ENCODE measurements around the gene RYR3.
"Not testable (repeated sequence)": the region's sequence is repeated elsewhere in the genome, so short reads cannot be mapped to it uniquely, and the experiment has no call there.

RYR3 gene

DNA sequence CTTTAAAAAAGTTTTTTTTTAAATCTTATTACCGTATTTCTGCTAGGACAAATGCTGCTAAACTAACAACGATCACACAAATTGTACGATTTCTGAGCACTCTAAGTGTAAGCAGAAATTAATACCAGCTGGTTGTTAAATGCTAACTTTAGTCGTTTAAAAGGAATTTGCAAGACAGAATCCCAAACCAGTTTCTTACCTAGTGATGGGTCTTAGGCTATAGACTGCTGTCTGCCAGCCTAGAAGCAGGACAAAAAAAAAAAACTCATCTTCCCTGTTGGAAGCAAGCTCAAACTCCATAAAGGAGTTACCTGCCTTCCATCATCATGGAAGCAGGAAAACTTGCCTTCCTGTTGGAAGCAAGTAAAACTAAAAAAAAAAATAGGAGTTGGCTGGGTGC is 287.6 kb downstream of the RYR3 start:
- not testable (repeated sequence) for DNase-seq

DNA sequence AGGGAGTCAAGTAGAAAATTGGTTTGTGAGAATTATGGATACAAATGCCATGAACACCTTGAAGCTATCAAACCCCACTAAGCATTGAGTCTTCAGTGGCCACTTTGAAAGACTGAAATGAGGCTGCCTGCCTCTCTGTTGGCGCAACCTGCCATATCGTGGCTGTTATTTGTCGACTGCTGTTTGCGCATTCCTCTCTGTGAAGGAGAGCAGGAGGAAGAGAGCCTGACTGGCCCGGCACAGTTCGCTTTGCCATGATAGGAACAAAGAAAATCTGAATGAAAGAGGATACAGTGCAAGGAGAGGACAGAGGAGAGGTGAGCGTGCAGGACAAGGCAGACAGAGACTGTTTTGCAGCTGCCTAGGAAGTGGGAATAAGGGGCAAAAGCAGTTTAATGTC is 289.4 kb downstream of the RYR3 start:
- no peak for DNase-seq

DNA sequence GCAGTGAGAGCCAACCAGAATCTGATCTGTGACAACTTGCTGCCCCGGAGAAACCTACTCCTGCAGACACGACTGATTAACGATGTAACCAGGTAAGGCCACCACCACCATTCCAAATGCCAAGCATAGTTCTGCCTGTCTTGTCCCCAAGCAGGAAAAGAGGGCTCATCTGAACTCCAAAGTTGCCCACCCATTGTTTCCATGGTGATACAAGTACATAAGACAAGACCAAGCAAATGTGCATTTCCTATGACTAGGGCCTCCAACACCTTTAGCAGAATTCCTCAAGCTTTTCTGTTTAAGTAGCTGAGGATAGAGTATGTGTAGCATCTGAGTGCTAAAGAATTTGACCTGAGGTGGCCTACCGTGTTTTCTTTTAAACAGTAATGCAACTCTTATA is 290.7 kb downstream of the RYR3 start:
- no peak for DNase-seq

DNA sequence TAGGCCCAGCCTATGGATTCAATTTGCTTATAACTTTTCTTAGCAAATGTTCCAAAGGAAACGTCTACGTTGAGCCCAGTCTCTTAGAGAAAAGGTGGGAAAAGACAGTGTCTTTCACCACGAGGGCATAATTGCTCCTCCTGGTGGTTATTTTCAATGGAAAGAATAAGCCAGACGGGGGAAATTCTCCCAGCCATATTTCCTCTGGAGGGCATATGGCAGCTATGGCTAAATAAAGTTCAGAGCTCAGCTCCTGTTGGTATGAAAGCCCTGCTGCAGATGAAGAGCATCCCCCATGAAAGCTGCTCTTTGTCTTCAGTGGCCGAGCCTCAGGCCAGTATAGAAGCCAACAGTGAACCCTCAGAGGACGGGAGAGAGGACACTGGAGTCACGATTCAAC is 297.9 kb downstream of the RYR3 start:
- no peak for DNase-seq

DNA sequence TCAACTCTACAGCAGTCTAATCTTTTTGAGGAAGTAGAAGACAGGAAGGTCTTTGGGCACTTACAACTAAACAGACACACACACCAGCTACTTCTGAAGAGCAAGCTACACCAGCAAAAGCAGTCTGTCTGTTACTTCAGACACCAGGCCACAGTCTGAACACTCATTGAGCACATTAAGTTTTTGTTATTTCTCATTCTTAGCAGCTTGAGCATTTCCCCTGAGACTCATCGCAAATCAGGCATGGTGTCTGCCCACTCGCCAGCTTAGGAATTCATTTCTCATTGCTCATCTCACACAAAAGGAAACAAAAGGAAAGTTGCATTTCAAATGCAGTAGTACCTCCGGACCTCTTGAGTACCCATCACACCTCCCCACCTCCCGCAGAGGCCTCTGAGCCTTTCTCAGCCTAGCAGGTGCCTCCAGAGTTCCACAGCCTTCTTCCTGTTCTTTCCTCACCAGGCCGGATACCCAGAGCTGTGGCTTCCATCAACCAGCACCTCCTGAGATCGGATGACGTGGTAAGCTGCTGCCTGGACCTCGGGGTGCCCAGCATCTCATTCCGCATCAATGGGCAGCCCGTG is 302.0 kb downstream of the RYR3 start:
- no peak for DNase-seq

DNA sequence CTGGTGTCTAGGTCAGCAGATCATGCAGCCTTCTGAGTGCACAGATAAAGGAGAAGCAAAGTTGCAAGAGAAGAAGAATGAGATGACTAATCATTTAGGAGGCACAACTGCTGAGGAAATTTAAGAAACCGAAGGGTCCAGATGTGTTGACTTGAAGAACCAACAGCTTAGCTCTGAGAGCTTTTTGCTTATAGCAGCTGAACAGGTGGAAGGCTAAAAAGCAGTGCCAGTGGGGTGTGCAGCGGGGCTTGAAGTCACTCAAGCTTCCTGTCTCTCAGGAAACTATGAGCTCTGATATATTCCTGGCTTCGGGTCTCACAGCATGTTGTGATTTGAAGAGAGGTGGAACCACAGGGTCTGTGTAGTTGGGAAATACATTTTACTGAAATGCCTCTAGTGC is 305.7 kb downstream of the RYR3 start:
- no peak for DNase-seq

DNA sequence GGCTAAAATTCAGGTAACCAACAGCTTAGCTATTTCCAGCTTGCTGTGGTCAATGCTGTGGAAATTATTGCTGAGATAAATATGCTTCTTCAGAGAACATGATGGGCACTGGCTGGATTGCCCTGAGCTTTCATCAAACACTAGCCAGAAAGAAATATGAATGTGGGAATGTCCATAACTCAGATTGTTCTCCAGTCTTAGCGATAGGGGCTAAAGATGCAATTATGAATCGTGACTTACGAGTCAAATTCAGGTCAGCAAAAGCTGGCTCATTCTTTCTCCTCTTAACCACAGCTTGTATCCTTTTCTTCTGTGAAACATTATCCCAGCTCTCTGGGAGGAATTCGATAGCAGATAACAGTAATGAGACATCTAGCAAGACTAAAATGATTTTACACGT is 307.6 kb downstream of the RYR3 start:
- DNase-seq: no peak

DNA sequence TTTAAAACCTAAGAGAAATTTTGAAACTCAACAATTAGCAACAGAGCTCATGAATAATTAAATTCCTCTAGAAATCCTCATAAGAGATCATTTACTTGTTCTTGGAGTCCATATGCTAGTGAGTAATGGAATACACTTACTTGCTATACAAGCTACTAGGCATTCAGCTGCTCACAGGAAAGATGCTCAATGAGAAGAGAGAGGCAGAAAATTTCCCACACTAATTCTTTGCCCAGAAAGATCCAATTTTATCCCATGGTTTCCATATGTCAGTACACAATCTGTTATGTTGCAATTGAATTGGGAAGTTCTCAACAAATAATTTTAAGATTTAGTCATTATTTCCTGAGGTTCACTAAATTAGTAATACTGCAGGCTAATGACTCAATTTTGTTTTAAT is 310.4 kb downstream of the RYR3 start:
- DNase-seq: no peak

DNA sequence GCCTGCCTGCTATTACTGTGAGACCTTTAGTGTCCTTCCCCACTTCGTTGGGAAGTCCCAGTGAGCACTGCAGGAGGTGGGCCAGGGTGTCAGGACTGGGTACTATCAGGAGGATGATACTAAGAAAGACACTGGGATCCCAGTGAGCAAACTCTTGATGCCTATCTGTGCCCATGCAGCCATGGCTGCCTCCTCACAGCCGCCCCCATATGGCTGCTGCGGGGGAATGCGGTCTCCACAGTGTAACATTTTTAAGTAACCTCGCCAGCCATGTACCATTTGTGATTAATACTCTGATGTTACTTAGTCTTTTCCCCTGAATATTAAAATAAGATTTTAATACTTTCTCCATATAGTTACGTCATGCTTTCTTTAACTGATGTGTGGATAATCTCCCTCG is 312.2 kb downstream of the RYR3 start:
- DNase-seq: no peak

DNA sequence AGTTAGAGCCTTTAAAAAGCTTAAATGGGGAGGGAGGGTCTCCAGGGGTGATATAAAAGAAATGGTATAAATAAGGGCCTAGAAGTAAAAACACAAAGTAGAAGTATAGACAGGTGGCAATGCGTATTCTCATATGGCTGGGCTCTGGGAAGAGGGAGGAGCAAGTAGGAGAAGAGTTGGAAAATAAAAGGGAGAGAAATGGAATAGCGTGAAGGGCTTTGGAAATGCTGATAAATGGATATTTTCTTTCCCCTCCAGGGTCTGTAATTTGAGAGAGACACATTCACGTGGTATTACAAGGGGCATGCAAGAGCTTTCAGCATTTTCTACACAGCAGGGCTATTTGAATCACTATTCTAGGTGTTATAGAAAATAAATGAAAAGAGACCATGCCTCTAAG is 313.7 kb downstream of the RYR3 start:
- no peak for DNase-seq

DNA sequence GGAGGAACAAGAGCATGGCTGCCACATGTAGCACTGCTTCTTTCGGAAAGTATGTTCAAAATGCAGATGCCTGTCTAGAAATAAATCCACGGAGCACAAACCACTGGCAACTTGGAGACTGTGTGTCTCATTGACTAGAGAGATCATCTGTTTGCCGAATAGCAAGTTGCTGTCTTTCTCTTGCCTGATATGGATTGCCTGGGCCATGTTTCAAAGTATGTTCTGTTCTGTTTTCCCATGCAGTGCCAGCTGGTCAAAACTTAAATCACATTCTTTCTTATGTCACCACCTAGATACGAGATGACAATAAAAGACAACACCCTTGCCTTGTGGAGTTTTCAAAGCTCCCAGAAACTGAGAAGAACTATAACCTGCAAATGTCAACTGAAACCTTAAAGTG is 318.9 kb downstream of the RYR3 start:
- no peak for DNase-seq

DNA sequence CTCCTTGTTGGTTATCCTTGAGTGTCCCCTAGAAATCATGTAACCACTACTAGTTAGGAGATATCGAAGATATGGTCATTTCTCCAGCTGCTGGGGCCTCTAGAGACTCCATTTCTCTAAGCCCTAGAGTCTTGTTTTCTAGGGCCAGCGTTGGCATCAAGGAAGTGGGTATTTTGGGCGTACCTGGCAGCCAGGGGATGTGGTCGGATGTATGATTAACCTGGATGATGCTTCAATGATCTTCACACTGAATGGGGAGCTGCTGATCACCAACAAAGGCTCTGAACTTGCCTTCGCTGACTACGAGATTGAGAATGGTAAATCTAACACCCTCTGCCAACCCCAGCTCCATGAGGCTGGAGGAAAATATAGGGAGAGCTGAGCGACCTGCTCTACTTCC is 325.5 kb downstream of the RYR3 start:
- DNase-seq: no peak

DNA sequence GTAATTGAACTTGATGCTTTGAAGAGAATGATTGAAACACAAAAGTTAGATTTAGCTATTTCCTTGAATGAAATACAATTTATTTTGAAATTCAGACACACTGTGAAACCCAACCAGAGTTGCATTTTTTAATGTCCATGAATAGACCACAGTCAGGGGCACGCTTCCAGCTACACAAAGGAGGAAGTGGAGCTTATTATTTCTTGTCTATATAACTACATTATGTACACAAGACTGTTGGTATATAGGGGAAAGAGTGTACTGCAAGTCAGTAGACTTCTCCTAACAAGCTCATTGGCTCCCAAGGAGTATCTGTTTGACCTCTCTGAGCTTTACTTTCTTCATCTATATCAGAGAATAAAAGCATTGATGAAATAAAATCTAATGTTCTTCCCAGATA is 326.2 kb downstream of the RYR3 start:
- DNase-seq: no peak

DNA sequence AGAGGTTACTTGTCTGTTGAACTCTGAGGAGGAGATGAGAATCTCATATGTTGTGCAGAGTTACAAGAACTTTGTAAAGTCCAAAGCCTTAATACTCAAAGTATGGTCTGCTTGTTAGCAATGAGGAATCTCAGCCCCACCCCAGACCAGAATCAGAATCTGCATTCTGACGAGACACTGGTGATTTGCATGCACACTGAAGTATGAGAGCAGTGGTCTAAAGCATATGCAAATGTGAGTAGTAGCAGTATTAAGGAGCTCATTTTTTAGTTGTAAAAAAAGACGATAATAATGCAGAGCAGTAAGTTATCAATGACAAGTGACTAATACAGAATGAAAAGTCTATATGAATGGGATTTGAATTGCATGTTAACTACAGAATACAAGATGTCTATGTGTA is 327.7 kb downstream of the RYR3 start:
- no peak for DNase-seq

DNA sequence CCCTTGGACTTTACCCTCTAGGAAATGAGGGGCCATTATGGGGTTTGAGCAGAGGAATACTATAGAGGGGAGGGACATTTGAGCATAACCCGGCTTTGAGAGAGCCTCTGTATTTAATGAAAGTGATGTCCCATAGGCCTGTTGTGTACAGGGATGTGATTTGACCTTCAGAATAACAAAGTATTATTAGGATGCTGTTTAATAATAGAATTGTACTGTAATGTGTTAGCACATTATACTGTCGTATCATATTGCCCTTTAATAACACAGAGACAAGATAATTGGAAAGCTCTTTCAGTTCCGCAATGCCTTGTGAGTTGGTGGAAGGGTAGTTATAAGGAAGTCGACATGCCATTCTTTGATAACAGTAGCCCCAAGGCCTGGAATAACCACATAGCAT is 328.3 kb downstream of the RYR3 start:
- no peak for DNase-seq

DNA sequence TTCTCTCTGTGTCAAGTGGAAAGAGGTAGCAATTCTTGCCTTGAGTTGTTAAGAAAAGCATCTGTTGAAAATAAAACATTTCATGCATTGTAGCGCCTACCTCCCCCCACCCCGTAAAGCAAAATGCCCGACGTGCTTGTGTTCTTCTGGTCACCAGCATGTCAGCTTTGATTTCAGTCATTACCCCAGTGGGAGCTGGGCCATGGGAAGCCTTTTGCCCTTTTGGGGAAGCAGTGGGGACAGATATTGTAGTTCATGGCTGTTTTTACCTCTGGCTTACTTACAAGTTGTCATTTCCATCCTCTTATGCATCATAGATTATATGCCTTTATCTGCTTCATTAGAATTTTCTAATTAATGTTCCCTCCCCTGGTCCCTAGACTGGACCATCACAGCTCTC is 328.7 kb downstream of the RYR3 start:
- no peak for DNase-seq

DNA sequence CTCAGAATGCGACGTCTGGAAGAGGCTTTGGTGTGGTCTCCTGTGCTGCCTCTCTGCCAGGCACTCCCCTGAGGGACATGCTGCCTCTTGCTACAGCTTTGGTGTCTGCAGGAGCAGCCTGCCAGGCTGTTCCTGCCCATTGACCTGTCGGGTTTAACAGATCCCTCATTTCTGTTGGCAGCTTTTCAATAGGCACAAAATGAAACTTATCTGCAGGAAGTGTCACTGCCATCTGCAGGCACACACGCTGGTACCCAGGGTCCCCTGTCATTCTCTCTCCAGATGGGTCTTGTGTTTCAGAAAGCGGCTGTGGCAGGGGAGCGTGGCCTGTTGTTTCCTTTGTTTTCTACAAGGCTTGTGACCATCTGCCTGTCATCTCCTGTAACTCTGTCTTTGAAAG is 329.2 kb downstream of the RYR3 start:
- DNase-seq: no peak

DNA sequence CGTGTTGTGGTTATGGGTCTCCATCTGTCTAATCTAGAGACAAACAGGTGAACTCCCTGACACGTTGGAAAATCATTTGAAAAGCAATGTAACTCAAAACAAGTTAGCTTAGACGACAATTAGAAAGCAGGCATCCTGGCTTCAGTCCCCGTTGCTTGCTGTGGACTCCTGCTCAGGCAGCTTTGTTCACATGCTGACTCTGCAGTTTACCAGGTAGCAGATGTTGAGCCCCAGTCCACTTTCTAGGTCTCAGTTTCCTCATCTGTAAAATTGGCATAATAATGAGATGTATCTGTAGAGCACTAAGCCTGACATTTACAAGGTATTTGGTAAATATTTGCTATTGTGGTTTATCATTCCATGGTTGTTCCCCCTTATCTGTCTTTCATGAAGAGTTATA is 330.3 kb downstream of the RYR3 start:
- no peak for DNase-seq

DNA sequence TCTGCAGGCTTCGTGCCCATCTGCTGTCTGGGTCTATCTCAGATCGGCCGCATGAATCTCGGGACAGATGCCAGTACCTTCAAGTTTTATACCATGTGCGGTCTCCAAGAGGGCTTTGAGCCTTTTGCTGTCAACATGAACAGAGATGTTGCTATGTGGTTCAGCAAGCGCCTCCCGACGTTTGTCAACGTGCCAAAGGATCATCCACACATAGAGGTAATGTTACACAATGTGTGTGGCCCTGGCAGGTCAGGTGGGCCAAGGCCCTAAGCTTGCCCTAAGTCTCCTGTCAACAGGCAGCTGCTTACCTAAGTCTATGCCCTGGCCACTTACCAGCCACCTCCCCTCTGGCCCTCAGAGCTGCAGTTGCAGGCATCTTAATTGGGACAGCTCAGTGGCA is 333.5 kb downstream of the RYR3 start:
- no peak for DNase-seq

DNA sequence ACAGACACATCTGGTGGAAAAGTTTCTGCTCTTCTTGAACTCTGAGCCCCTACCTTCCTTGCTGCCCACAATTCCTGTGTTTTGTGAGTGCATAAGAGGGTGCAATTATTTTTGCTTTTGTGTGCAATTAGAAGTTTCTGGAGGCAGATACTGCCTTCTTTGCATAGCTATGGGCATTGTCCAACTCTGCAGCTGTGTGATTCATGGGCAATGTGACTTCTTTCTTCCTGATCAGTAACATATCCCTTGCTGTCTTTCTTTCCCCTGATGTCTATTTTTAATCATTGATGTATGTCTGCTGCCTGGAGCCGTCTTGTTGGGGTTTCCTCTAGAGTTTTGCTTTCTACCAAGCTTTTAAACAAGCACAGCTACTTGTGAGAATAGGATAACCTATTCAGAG is 336.0 kb downstream of the RYR3 start:
- no peak for DNase-seq

DNA sequence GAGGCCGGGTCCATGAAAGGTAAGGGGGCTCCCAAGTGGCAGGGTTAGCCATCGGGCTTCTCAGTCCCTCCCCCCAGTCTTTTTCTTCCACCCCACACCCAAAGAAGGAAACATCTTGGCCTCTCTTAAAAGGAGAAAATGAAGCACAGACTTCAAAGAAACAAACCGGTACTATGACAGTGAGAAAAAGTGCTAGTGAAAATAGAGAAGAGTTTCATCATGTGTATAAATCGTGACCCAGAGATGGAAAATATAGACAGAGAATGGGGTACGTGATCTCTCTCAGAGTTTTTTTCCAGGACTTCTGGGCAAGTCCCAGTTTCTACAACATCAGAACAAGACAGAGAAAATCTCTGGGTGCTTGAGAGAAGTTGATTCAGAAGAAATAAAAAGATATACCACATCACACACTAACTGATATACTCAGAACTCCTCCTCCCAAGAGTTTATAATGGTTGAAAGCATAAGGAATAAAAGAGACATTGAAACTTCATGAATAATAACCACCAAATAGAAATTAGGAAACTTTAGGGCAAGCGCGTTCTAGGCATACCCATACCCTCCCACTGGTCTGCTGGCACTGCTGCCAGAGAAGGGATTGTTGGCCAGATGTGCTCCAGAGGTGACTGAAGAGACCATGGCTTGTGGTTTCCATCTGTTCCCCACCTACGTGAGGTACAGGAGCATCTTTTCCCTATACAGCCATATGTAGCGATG is 338.6 kb downstream of the RYR3 start:
- no peak for DNase-seq

DNA sequence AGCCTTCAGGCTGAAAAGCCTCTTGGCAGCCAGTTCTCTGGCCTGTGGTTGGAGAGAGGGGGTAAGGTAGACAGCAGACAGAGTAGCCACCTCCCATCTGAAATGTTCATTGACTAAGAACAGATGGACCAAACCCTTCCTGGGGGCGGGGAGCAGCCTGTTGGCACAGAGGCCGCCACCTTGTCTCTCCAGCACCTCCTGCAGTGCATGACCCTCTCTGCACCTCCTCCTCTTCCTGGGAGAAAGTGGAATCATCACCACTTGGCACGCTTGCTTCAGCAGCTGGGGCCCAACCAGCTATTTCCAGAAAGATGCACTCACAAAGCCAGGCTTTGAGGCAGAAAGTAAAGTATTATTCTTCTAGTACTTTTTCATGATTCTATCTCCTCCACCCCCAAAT is 344.1 kb downstream of the RYR3 start:
- DNase-seq: peak; percentile 41

DNA sequence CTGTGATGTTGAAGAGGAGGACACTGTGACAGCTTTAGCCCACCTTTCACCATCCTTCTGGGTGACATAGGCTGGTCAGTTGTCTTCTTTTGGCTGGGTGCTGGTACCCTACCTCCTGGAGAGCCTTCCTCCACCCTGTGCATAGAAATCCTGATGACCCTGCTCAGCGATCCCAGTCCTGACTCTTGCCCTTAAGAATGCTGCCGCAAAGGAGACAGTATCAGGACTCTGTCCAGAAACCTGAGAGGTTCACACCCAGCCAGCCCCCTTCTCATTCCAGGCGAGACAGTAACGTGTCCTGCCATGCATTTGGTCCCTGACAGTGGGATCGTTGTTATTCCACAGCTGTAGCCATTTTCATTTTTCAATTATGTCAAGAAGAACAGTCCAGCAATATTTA is 344.7 kb downstream of the RYR3 start:
- DNase-seq: no peak

DNA sequence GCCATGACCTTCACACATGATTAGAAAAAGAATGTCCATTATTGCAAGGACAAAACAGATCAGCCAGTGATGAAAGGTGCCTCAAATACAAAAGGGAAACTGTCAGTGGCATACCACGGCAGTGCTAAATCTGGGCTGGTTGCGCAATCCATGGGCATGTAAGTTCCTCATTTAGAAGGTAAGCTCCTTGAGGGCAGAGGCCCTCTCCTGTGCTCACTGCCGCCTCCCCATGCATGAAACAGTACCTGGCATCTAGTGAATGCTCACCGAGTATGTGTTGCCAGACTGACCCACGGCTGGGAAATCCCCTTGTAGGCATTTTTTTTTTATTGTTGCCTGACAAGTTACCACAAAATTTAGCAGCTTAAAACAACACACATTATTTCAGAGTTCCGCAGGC is 345.4 kb downstream of the RYR3 start:
- DNase-seq: no peak

DNA sequence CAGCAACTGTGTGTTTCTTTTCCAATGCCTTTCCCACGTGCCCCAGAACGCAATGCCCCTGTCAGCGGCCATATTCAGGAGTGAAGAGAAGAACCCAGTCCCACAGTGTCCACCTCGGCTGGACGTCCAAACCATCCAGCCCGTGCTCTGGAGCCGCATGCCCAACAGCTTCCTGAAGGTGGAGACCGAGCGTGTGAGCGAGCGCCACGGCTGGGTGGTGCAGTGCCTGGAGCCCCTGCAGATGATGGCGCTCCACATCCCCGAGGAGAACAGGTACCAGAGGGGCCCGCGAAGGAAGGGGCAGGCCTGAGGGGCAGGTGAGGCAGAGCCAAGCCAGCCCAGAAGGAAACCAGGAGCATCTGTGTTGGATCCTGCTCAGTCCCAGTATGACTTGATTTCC is 349.4 kb downstream of the RYR3 start:
- no peak for DNase-seq
